Caco-2 (cell line): ENCODE measurements around the gene ARHGEF38. TPM values are rescaled to one million over a fixed set of nuclear protein-coding genes. Genes with fewer than 3 reads are reported as not detected.

Experiments used
- BruUV-seq: library from RNA; stranded (reverse); fragments of 400-500 nt; replicated peaks from 2 replicates; lab custom pipeline; 2021; lab: Mats Ljungman, UMichigan
- CTCF ChIA-PET: fragments of 300-600 bp; sonication (Branson Sonifier 250); formaldehyde crosslinking; loops from one replicate; lab custom pipeline; 2022; ENCODE audit warnings: antibody characterized with exemption; lab: Charles Lee
- POLR2A ChIA-PET: fragments of 300-600 bp; sonication (Branson Sonifier 250); formaldehyde crosslinking; loops from one replicate; lab custom pipeline; 2022; ENCODE audit warnings: antibody characterized with exemption; lab: Charles Lee
- DNase-seq, 2 experiments: peaks; one replicate each; pipeline versions ENCODE4 v3.0.0 to v3.0.0-alpha.2; 2020 to 2022
- H3K27me3 ChIP-seq: replicated peaks from 2 replicates; pipeline ENCODE4 v1.6.0; 2011; ENCODE audit warnings: low read length; ENCODE audit not compliant: control insufficient read depth, insufficient read depth
- H3K36me3 ChIP-seq: 2 replicates; pipeline ENCODE4 v1.5.1; 2011; ENCODE audit warnings: low read length; ENCODE audit not compliant: control insufficient read depth, insufficient read depth
- H3K4me1 ChIP-seq: fragments of 250-450 bp; sonication (Bioruptor Pico); 2 replicates; pipeline ENCODE4 v1.5.1; 2020; ENCODE audit warnings: mild to moderate bottlenecking
- H3K4me3 ChIP-seq: 2 replicates; pipeline ENCODE4 v1.5.1; 2011; ENCODE audit warnings: low read depth, mild to moderate bottlenecking, control low read depth, low read length
- H3K9me3 ChIP-seq: fragments of 250-450 bp; sonication (Bioruptor Pico); 2 replicates; pipeline ENCODE4 v1.5.1; 2020; ENCODE audit warnings: mild to moderate bottlenecking, moderate library complexity
- H3K27ac Mint-ChIP-seq: one replicate; pipeline ENCODE4 v1.8.0; 2022; ENCODE audit warnings: mixed read lengths; ENCODE audit not compliant: unreplicated experiment
- H3K27me3 Mint-ChIP-seq: one replicate; pipeline ENCODE4 v1.8.0; 2022; ENCODE audit warnings: mixed read lengths; ENCODE audit not compliant: insufficient read depth, unreplicated experiment
- H3K36me3 Mint-ChIP-seq: one replicate; pipeline ENCODE4 v1.8.0; 2022; ENCODE audit warnings: mild to moderate bottlenecking, mixed read lengths; ENCODE audit not compliant: insufficient read depth, unreplicated experiment
- H3K4me1 Mint-ChIP-seq: one replicate; pipeline ENCODE4 v1.8.0; 2022; ENCODE audit warnings: low read depth, mixed read lengths; ENCODE audit not compliant: unreplicated experiment
- H3K4me3 Mint-ChIP-seq: one replicate; pipeline ENCODE4 v1.8.0; 2022; ENCODE audit warnings: mild to moderate bottlenecking, moderate library complexity, mixed read lengths; ENCODE audit not compliant: unreplicated experiment
- H3K9me3 Mint-ChIP-seq: one replicate; pipeline ENCODE4 v1.8.0; 2022; ENCODE audit warnings: mixed read lengths; ENCODE audit not compliant: unreplicated experiment
- intact Hi-C: fragments of 100-400 bp; cut with micrococcal nuclease; formaldehyde crosslinking; loops from one replicate; pipeline ENCODE4 v1.10.0; 2022; ENCODE audit not compliant: unreplicated experiment
- total RNA-seq: library from RNA; stranded (reverse); gene quantifications from 2 replicates; pipeline ENCODE4 v1.2.3, GENCODE V29; 2022
- TF ChIP-seq, protein P1 (sequence below), 2 experiments: fragments of 200-600 bp in 1 of 2; IDR thresholded peaks; 1 replicate in 1 of 2; 2 replicates in 1 of 2; pipeline versions ENCODE4 v1.5.1 to v1.8.0; 2011 to 2022; ENCODE audit warnings: antibody characterized with exemption in 1 of 2, control low read depth in 1 of 2, inconsistent platforms in 1 of 2, low read depth in 1 of 2, low read length in 1 of 2, mild to moderate bottlenecking in 1 of 2, moderate library complexity in 1 of 2; ENCODE audit not compliant: insufficient read depth in 1 of 2, severe bottlenecking in 1 of 2, unreplicated experiment in 1 of 2

ARHGEF38 gene
- total RNA-seq, 1 experiment from 2014 or later = 3.5 TPM

DNA sequence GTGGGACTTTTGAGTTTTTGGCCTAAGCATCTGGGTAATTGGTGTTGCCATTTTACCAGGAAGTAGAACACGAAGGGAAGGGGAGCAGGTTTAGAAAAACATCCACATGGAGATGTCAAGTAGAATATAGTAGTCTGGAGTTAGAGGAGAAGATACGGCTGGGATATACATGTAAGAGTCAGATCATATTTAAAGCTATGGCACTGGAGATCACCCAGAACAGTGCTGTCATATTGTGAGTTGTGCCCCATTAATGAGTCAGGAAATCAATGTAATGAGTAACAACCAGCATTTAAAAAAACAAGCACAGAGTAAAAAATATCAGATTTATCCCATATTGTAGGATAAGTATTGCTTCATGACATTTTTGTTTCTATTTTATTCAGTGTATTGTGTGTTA lies 160.3 kb downstream of the ARHGEF38 start:
- Mint-ChIP-seq H3K4me1 (peaks cover 3% of the 10 kb centered on the region), H3K27me3 (no peaks in the 10 kb centered on the region), H3K9me3 (no peaks in the 10 kb centered on the region), H3K4me3 (no peak overlapping the region), H3K27ac (no peak overlapping the region), H3K36me3 (peaks cover 11% of the 10 kb centered on the region)
- BruUV-seq = no TSS peak
- no peak for DNase-seq
- ChIA-PET CTCF (no interaction called here), POLR2A (no interaction called here)
- TF ChIP-seq, protein P1, sequence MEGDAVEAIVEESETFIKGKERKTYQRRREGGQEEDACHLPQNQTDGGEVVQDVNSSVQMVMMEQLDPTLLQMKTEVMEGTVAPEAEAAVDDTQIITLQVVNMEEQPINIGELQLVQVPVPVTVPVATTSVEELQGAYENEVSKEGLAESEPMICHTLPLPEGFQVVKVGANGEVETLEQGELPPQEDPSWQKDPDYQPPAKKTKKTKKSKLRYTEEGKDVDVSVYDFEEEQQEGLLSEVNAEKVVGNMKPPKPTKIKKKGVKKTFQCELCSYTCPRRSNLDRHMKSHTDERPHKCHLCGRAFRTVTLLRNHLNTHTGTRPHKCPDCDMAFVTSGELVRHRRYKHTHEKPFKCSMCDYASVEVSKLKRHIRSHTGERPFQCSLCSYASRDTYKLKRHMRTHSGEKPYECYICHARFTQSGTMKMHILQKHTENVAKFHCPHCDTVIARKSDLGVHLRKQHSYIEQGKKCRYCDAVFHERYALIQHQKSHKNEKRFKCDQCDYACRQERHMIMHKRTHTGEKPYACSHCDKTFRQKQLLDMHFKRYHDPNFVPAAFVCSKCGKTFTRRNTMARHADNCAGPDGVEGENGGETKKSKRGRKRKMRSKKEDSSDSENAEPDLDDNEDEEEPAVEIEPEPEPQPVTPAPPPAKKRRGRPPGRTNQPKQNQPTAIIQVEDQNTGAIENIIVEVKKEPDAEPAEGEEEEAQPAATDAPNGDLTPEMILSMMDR (IDR thresholded peaks at IDR 0.05; ENCODE audit: insufficient read depth in 1 of 2, low read depth in 1 of 2, low read length in 1 of 2, severe bottlenecking in 1 of 2, unreplicated experiment in 1 of 2) = no peak
- Histone ChIP-seq H3K9me3 (no peaks in the 10 kb centered on the region), H3K4me1 (no peaks in the 10 kb centered on the region; the same call in 1 of the 2 replicates), H3K4me3 (no peak overlapping the region), H3K36me3 (no peaks in the 10 kb centered on the region), H3K27me3 (no peaks in the 10 kb centered on the region)
- intact Hi-C loops = no loop called here

DNA sequence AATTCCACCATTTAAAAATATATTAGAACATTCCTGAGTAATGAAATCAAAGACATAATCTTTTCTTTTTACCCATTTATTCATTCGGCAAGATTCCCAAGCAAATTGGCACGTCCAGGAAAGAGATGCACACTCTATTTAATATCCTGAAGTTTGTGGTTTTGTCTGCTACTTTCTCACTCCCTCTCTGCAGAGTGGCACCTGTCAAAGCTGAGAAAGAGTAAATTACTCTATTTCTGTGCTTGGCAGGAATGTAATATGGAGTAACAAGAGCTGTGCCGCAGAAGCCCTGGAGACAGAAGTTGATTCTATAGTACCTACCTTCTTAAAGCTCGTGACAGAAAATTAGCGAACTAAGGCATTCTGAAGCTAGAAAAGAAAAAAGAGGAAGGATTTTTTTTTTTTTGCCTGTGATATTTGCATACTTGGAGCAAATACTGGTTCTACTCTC lies 161.7 kb downstream of the ARHGEF38 start:
- TF ChIP-seq, protein P1 (IDR thresholded peaks at IDR 0.05; ENCODE audit: insufficient read depth in 1 of 2, low read depth in 1 of 2, low read length in 1 of 2, severe bottlenecking in 1 of 2, unreplicated experiment in 1 of 2) = no peak
- Histone ChIP-seq H3K4me3 (no peak overlapping the region), H3K9me3 (no peaks in the 10 kb centered on the region), H3K4me1 (peaks cover 5% of the 10 kb centered on the region), H3K36me3 (no peaks in the 10 kb centered on the region), H3K27me3 (no peaks in the 10 kb centered on the region)
- H3K27me3 Mint-ChIP-seq = no peaks in the 10 kb centered on the region
- H3K27ac Mint-ChIP-seq = no peak overlapping the region
- H3K4me1 Mint-ChIP-seq = no peaks in the 10 kb centered on the region
- DNase-seq = no peak
- H3K9me3 Mint-ChIP-seq = no peaks in the 10 kb centered on the region
- intact Hi-C loops = loop anchor here (2.0 kb wide), 1 partner anchor 193 kb away; no protein-coding TSS in a partner anchor
- BruUV-seq = no TSS peak
- peaks cover 4% of the 10 kb centered on the region for H3K36me3 Mint-ChIP-seq
- ChIA-PET POLR2A (no interaction called here), CTCF (interaction anchor here (1.4 kb wide), 1 partner anchor 193 kb away, joined by 5 read pairs; no protein-coding TSS in a partner anchor)
- H3K4me3 Mint-ChIP-seq = no peak overlapping the region

DNA sequence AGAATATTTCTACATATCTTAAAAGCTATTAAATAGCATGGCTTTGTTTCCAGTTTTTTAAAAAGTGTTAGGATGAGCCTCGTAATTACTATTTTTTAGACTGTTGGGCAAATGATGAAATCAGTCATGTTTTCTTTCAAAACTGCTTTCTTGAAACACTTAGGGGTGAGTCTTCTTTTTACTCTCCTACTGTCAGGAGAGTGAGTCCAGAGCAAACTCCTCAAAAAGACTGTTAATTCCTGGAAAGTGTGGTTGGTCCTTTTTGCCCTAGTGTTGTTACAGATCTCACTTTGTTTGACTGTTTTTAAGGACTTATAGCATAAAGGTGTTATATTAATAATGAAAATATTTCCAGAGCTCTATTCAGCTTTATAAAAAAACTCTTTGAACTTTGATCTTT lies 162.5 kb downstream of the ARHGEF38 start:
- Mint-ChIP-seq H3K27me3 (no peaks in the 10 kb centered on the region), H3K36me3 (peaks cover 4% of the 10 kb centered on the region), H3K9me3 (no peaks in the 10 kb centered on the region), H3K4me3 (no peak overlapping the region), H3K4me1 (no peaks in the 10 kb centered on the region), H3K27ac (no peak overlapping the region)
- H3K4me3 ChIP-seq = no peak overlapping the region
- TF ChIP-seq, protein P1 (IDR thresholded peaks at IDR 0.05; ENCODE audit: insufficient read depth in 1 of 2, low read depth in 1 of 2, low read length in 1 of 2, severe bottlenecking in 1 of 2, unreplicated experiment in 1 of 2) = no peak
- intact Hi-C loops = loop anchor here (1.0 to 5.0 kb wide), 3 partner anchors 182 to 218 kb away; partner anchors contain the start of gene NPNT
- BruUV-seq = no TSS peak
- H3K27me3 ChIP-seq = no peaks in the 10 kb centered on the region
- no peak for DNase-seq
- no peaks in the 10 kb centered on the region for H3K9me3 ChIP-seq
- no peaks in the 10 kb centered on the region for H3K36me3 ChIP-seq
- CTCF ChIA-PET = interaction anchor here (0.6 to 1.4 kb wide), 2 partner anchors 194 to 701 kb away, joined by 5 to 6 read pairs; no protein-coding TSS in a partner anchor
- peaks cover 5% of the 10 kb centered on the region; the same call in 1 of the 2 replicates for H3K4me1 ChIP-seq
- POLR2A ChIA-PET = no interaction called here
